DLD1 (cell line): Measurements from ENCODE around the gene AQP11.

Experiments
- in situ Hi-C: cut with HindIII; loops from 2 replicates; pipeline ENCODE4 v1.10.0; 2017; ENCODE audit warnings: low sequenced_read_pairs

The AQP11 gene

DNA sequence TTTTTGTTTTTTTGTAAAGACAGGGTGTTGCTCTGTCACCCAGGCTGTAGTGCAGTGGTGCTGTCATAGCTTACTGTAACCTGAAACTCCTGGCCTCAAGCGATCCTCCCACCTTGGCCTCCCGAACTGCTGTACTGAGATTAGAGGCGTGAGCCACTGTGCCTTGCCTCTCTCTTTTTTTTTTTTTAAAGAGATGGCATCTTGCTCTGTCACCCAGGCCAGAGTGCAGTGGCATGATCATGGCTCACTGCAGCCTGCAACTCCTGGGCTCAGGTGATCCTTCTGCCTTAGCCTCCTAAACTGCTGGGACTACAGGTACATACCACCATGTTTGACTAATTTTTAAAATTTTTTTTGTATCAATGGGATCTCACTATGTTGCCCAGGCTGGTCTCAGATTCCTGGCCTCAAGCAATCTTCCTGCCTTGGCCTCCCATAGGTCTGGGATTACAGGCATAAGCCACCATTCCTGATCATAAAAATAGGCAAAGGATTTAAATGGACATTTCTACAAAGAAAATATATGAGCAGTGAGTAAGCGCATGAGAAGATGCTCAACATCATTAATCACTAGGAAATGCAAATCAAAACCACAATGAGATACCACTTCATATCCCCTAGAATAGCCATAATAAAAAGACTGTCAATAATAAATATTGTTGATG, 65.1 kb downstream of the AQP11 start:
- in situ Hi-C loops: no loop called here

DNA sequence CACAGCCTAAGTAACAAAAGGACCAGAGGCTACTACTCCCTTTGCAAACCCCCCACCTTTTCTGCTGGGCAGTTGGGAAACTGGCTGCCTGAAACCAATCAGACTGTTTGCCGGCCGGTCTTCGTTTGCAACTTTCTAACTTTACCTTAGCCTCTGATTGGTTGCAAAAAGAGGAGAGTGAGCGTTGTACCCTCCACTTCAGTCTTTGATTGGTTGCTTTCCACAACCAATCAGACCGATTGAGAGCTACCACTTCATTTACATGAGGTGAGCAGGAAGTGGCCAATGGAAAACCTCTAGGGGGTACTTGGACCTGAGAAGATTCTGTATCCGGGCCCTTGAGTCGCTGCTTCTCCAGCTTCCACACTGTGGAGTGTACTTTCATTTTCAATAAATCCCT, 66.6 kb downstream of the AQP11 start:
- in situ Hi-C loops: no loop called here

DNA sequence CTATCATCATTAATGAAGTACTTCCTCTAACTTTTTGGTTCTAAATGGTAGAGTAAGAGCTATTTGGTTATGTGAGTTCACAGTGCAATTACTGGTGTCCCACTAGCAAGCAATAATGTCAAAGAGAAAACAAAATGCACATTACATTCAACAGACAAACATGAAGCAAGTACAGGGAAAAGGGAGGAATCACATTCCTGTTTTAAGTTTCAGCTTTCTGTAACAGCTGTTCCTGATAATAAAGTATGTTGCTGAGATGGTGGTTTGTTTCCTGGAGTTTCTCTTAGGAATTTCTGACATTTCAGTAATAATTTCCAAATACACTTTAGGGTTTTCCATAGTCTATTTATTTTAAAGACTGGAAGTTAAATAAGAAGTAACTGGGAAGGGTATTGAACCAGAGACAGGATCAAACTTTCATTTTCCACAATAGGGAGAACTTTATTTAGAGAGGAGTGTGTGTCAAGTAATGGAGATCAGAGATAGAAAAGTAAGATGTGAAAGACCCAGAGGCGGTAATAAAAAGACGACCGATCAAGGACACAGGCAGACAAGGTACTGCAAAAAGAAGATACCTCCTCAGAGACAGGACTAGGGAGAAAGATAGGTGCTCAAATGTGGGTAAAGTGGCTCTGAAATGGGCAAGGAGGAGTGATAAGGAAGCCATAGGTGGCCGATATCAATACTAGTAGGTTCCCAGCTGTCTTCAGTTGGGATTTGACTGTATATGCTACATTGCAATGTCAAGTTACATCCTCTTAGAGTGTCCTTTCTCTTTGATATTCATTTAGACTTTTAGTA, 68.7 kb downstream of the AQP11 start:
- in situ Hi-C loops: no loop called here
